SIG-M5 treated with dmso at 0.1 percent for 504 hours (cell line): ENCODE measurements around the gene PI4KA.
A peak's percentile ranks its signal among the peaks of the same experiment; 100 is the strongest.

ENCODE experiments used
- DNase-seq: peaks from one replicate; lab custom pipeline; 2025; ENCODE audit not compliant: unreplicated experiment; lab: John Stamatoyannopoulos, UW

PI4KA gene

GRCh38 chr22:20794650-20795413, 63.8 kb downstream of the PI4KA start:
- no peak for DNase-seq

- DNase-seq, result no peak
Observed at GRCh38 chr22:20793748-20794649, 64.6 kb downstream of the PI4KA start.

DNA sequence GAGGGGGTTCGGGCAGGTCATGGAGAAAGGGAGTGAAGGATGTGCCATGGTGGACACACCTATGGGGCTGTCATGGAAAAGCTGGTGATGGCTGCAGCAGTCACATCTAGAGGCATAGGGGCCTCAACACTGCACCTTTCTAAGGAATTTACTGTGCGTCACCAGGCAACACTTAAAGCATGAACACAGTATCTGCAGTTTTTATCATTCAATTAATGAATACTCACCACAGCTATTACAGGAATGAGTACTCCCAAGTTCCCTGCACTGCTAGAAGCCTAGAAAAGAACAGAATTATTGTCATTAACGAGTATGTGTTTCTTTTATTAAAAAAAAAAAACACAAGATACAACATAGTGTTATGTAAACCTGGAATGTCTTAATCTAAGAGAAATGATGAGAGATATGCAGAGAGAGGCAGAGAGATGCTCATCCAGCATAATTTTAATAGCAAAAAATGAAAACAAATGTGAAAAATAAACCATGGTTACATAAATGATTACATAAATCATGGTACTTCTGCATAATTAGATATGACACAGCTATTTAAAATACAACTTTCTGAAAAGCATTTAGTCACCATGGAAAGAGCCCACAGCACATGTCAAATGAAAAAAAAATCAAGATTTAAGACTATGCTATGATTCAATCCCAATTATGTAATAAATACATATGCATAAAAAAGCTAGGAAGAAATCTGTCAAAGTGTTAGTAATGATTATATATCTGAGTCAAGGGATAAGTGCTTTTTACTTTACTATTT, 65.5 kb downstream of the PI4KA start:
- DNase-seq, result no peak

GRCh38 chr22:20792221-20792965, 66.2 kb downstream of the PI4KA start:
- DNase-seq, result no peak

GRCh38 chr22:20788627-20789344, 69.8 kb downstream of the PI4KA start:
- no peak for DNase-seq

- DNase-seq, result no peak
Observed at GRCh38 chr22:20787746-20788626, 70.6 kb downstream of the PI4KA start.

DNA sequence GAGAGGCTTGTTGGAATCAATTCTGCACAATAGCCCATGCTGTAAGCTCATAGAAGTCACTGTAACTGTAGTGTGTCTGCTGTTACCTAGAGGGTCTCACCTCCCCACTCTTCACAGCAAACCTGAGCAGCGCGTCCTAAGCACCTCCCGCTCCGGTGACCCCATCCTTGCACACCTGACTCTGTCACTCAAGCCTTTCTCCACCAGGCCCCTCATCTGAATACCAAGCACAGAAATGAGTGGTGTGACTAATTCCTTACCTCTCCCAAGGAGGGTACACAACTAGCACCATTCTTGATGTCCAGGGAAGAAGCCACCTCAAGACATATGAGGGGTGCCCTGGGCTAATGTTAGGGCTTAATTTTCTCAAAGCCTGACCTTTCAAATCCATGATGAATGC, 71.4 kb downstream of the PI4KA start:
- DNase-seq, result no peak

- no peak for DNase-seq
Observed at GRCh38 chr22:20786536-20786979, 72.1 kb downstream of the PI4KA start.

GRCh38 chr22:20786048-20786447, 72.6 kb downstream of the PI4KA start:
- no peak for DNase-seq

- no peak for DNase-seq
Observed at GRCh38 chr22:20785415-20785814, 73.2 kb downstream of the PI4KA start.

DNA sequence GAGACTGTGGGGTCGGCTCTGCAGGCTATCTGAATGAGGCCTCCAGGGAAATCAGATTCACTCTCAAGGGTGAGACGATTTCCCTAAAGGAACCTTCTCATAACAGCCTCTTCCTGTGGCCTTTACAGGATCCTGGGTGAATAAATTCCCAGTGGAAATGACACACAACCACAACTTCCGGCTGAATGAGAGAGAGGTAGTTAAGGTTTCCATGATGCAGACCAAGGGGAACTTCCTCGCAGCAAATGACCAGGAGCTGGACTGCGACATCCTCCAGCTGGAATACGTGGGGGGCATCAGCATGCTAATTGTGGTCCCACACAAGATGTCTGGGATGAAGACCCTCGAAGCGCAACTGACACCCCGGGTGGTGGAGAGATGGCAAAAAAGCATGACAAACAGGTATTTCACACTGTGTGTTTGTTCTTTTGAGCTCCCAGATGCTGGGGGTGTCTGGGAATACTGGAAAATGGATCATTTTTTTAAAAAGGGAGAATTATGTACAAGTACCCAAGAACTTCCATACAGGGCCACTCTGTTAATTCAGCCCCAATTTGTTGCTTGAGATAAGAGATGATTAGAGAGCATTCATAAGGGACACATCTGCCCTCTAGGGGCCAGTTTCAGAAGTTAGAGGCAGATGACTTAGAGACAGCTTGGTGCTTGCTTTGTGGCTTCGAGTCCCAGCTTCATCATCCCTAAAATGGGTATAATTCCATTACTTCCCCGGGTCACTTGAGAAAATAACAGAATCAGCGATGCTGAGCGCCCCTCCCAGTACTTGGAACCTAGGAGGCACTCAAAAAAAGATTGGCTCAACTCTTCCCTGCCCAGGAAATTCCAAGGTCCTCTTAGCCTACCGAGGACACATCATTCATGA, 74.5 kb downstream of the PI4KA start:
- peak; percentile 57 for DNase-seq

GRCh38 chr22:20783300-20783673, 75.3 kb downstream of the PI4KA start:
- DNase-seq, result no peak

- no peak for DNase-seq
Observed at GRCh38 chr22:20782596-20783299, 75.9 kb downstream of the PI4KA start.

- DNase-seq, result no peak
Observed at GRCh38 chr22:20782083-20782482, 76.5 kb downstream of the PI4KA start.

GRCh38 chr22:20781272-20781990, 77.2 kb downstream of the PI4KA start:
- peak; percentile 32 for DNase-seq

- no peak for DNase-seq
Observed at GRCh38 chr22:20779818-20780158, 78.8 kb downstream of the PI4KA start.
